NCI-H2081 treated with DMSO at 0.1 percent for 48 hours (cell line): Measurements from ENCODE around the gene ZFP1.

Experiments used
- DNase-seq: peaks from one replicate; lab custom pipeline; 2025; lab: John Stamatoyannopoulos, UW

Gene ZFP1

GRCh38 chr16:75148311-75149195 lies at the start of gene ZFP1:
ZFP1 (plus strand) TSS chr16:75148524; CDS start chr16:75152952, 4,428 bp downstream.
- DNase-seq, result peak; percentile 75

- DNase-seq, result no peak
These were observed 49.2 kb upstream of the ZFP1 start for GRCh38 chr16:75099075-75099667.

- DNase-seq, result no peak
These were observed 48.4 kb upstream of the ZFP1 start for GRCh38 chr16:75099738-75100602.

- DNase-seq, result no peak
These were observed 47.7 kb upstream of the ZFP1 start for GRCh38 chr16:75100603-75100990.

- no peak for DNase-seq
These were observed 46.7 kb upstream of the ZFP1 start for GRCh38 chr16:75101635-75102034.

GRCh38 chr16:75102595-75102994 lies 45.7 kb upstream of the ZFP1 start:
- DNase-seq, result no peak

- DNase-seq, result no peak
These were observed 44.3 kb upstream of the ZFP1 start for GRCh38 chr16:75103994-75104393.

GRCh38 chr16:75104836-75105235 lies 43.5 kb upstream of the ZFP1 start:
- no peak for DNase-seq

- DNase-seq, result no peak
These were observed 42.8 kb upstream of the ZFP1 start for GRCh38 chr16:75105306-75106061.

- no peak for DNase-seq
These were observed 41.7 kb upstream of the ZFP1 start for GRCh38 chr16:75106351-75107274.

GRCh38 chr16:75107505-75107904 lies 40.8 kb upstream of the ZFP1 start:
- DNase-seq, result no peak

- no peak for DNase-seq
These were observed 39.3 kb upstream of the ZFP1 start for GRCh38 chr16:75108792-75109731.

- no peak for DNase-seq
These were observed 38.5 kb upstream of the ZFP1 start for GRCh38 chr16:75109732-75110243.

GRCh38 chr16:75110637-75111513 lies 37.4 kb upstream of the ZFP1 start:
- peak; percentile 9 for DNase-seq

- no peak for DNase-seq
These were observed 36.8 kb upstream of the ZFP1 start for GRCh38 chr16:75111514-75111940.

- no peak for DNase-seq
These were observed 36.2 kb upstream of the ZFP1 start for GRCh38 chr16:75111961-75112733.

- DNase-seq, result no peak
These were observed 35.4 kb upstream of the ZFP1 start for GRCh38 chr16:75112734-75113491.
